H1 (cell line): Measurements from ENCODE around the gene UBTD1. TPM values are rescaled to one million over a fixed set of nuclear protein-coding genes. Genes with fewer than 3 reads are reported as not detected.

Experiments used
- EP300 ChIP-seq, 2 experiments: IDR thresholded peaks; 1 replicate in 1 of 2; 2 replicates in 1 of 2; pipeline ENCODE4 v1.6.1; 2011 to 2012; ENCODE audit warnings: low read depth in 2 of 2, low read length in 2 of 2, mild to moderate bottlenecking in 2 of 2, borderline replicate concordance in 1 of 2, inconsistent platforms in 1 of 2, moderate library complexity in 1 of 2
- HDAC6 ChIP-seq: IDR thresholded peaks from one replicate; pipeline ENCODE4 v1.7.1; 2012; ENCODE audit warnings: low read depth, mild to moderate bottlenecking, inconsistent platforms, low read length, moderate library complexity
- POLR2AphosphoS5 ChIP-seq: IDR thresholded peaks from 2 replicates; pipeline ENCODE4 v1.6.1; 2011; ENCODE audit warnings: low read depth, low read length
- RAD21 ChIP-seq, 2 experiments: IDR thresholded peaks in 1 of 2; conservative IDR thresholded peaks in 1 of 2; 2 replicates each; pipeline ENCODE4 v1.6.1; 2011; ENCODE audit warnings: low read depth in 2 of 2, low read length in 2 of 2, improper control_type of control experiment in 1 of 2, inconsistent platforms in 1 of 2, mild to moderate bottlenecking in 1 of 2, moderate library complexity in 1 of 2
- RBBP5 ChIP-seq: IDR thresholded peaks from 2 replicates; pipeline ENCODE4 v1.7.1; 2012; ENCODE audit warnings: low read depth, mild to moderate bottlenecking, inconsistent platforms, low read length, moderate library complexity, borderline replicate concordance
- SIX5 ChIP-seq: IDR thresholded peaks from 2 replicates; pipeline ENCODE4 v1.6.1; 2011; ENCODE audit warnings: mild to moderate bottlenecking, low read depth, low read length
- polyA plus RNA-seq, 7 experiments: library from polyadenylated mRNA; depleted of rRNA in 3 of 7; stranded (reverse) in 5 of 7; unstranded in 2 of 7; fragments of >200 nt in 5 of 7; fragments of 200-250 nt in 2 of 7; gene quantifications; 1 replicate in 5 of 7; 2 replicates in 1 of 7; 4 replicates in 1 of 7; pipeline versions ENCODE4 v1.2.1 to v1.2.3, GENCODE V29; 2011 to 2013; ENCODE audit warnings: missing spikeins in 2 of 7, mixed read lengths in 2 of 7
- total RNA-seq: library from RNA; stranded (reverse); fragmentation: NEBNext Ultra II Directional; extraction: Animal tissue kit (Norgen Biotek cat#: 25700); gene quantifications from 2 replicates; pipeline ENCODE4 v1.2.1, GENCODE V29; 2021
- TF ChIP-seq, protein P1 (sequence below): IDR thresholded peaks from 2 replicates; pipeline ENCODE4 v1.6.1; 2011; ENCODE audit warnings: low read length, improper control_type of control experiment

The UBTD1 gene
- total and polyA plus RNA-seq, 2 of the 8 experiments (the other 6 are each of a cell fraction or from before 2014, with no cell fraction given) = 22.3 to 36.2 TPM

GRCh38 chr10:97573021-97573420 is 74.3 kb downstream of the UBTD1 start (continued):
- TF ChIP-seq, protein P1, sequence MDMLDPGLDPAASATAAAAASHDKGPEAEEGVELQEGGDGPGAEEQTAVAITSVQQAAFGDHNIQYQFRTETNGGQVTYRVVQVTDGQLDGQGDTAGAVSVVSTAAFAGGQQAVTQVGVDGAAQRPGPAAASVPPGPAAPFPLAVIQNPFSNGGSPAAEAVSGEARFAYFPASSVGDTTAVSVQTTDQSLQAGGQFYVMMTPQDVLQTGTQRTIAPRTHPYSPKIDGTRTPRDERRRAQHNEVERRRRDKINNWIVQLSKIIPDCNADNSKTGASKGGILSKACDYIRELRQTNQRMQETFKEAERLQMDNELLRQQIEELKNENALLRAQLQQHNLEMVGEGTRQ = no peak
- no peak for TF ChIP-seq SIX5
- TF ChIP-seq RBBP5 = no peak
- TF ChIP-seq HDAC6 = no peak
- no peak for TF ChIP-seq RAD21 (IDR thresholded peaks at IDR 0.05 in 1 of 2, conservative IDR thresholded peaks at IDR 0.05 in 1 of 2; ENCODE audit: low read depth in 2 of 2, low read length in 2 of 2)
- no peak for TF ChIP-seq EP300 (IDR thresholded peaks at IDR 0.05; ENCODE audit: borderline replicate concordance in 1 of 2, low read depth in 2 of 2, low read length in 2 of 2)
- TF ChIP-seq POLR2AphosphoS5 = no peak
